Neuronal stem cell (in vitro differentiated cells): ENCODE data around the gene SLC13A4.
A peak's percentile ranks its signal among the peaks of the same experiment; 100 is the strongest.

Experiments used
- DNase-seq: peaks from one replicate; pipeline ENCODE4 v3.0.0-alpha.2; 2013; ENCODE audit warnings: low spot score
- H2AFZ ChIP-seq: one replicate; pipeline ENCODE4 v1.6.1; 2013; ENCODE audit warnings: mild to moderate bottlenecking, low read length, inconsistent platforms
- H2AK5ac ChIP-seq: 2 replicates; pipeline ENCODE4 v1.6.1; 2013; ENCODE audit warnings: low read depth, mild to moderate bottlenecking, inconsistent platforms, low read length, moderate library complexity, mixed read lengths
- H2BK120ac ChIP-seq: 2 replicates; pipeline ENCODE4 v1.6.1; 2013; ENCODE audit warnings: low read depth, mild to moderate bottlenecking, inconsistent platforms, low read length, moderate library complexity, mixed read lengths
- H2BK12ac ChIP-seq: one replicate; pipeline ENCODE4 v1.6.1; 2013; ENCODE audit warnings: low read length, inconsistent platforms
- H2BK15ac ChIP-seq: 2 replicates; pipeline ENCODE4 v1.6.1; 2013; ENCODE audit warnings: mild to moderate bottlenecking, low read length, inconsistent platforms, mixed read lengths
- H2BK5ac ChIP-seq: one replicate; pipeline ENCODE4 v1.6.1; 2013; ENCODE audit warnings: inconsistent platforms, mild to moderate bottlenecking, low read length, moderate library complexity
- H3K14ac ChIP-seq: one replicate; pipeline ENCODE4 v1.6.1; 2013; ENCODE audit warnings: low read length, inconsistent platforms
- H3K18ac ChIP-seq: 2 replicates; pipeline ENCODE4 v1.6.1; 2013; ENCODE audit warnings: low read length, inconsistent platforms
- H3K23ac ChIP-seq: 2 replicates; pipeline ENCODE4 v1.6.1; 2013; ENCODE audit warnings: low read depth, mild to moderate bottlenecking, mixed read lengths, low read length, inconsistent platforms; ENCODE audit not compliant: poor library complexity
- H3K27ac ChIP-seq: replicated peaks from 3 replicates; pipeline ENCODE4 v1.5.1; 2013; ENCODE audit warnings: low read length, inconsistent platforms
- H3K27me3 ChIP-seq, 3 experiments: 2 replicates each; pipeline ENCODE4 v1.6.1; 2013; ENCODE audit warnings: low read length in 3 of 3, mild to moderate bottlenecking in 2 of 3, inconsistent platforms in 1 of 3, low read depth in 1 of 3, mixed read lengths in 1 of 3, moderate library complexity in 1 of 3; ENCODE audit not compliant: control insufficient read depth in 3 of 3, insufficient read depth in 3 of 3
- H3K36me3 ChIP-seq, 2 donors: replicated peaks in 1 of 2; 2 replicates each; pipeline ENCODE4 v1.6.1; 2013; ENCODE audit warnings: low read length in 2 of 2; ENCODE audit not compliant: control insufficient read depth in 2 of 2, insufficient read depth in 2 of 2
- H3K4ac ChIP-seq: 2 replicates; pipeline ENCODE4 v1.6.1; 2013; ENCODE audit warnings: inconsistent platforms, mild to moderate bottlenecking, low read length, moderate library complexity
- H3K4me1 ChIP-seq, 2 donors: 1 replicate in 1 of 2; 2 replicates in 1 of 2; pipeline ENCODE4 v1.6.1; 2013; ENCODE audit warnings: low read length in 2 of 2, low read depth in 1 of 2; ENCODE audit not compliant: control insufficient read depth in 2 of 2, insufficient read depth in 1 of 2
- H3K4me2 ChIP-seq: one replicate; pipeline ENCODE4 v1.6.1; 2013; ENCODE audit warnings: mild to moderate bottlenecking, low read length, inconsistent platforms; ENCODE audit not compliant: insufficient read depth, poor library complexity, severe bottlenecking
- H3K4me3 ChIP-seq, 2 donors: 2 replicates each; pipeline ENCODE4 v1.5.1; 2013; ENCODE audit warnings: low read length in 2 of 2, mild to moderate bottlenecking in 2 of 2, inconsistent platforms in 1 of 2, moderate library complexity in 1 of 2
- H3K79me1 ChIP-seq: one replicate; pipeline ENCODE4 v1.6.1; 2013; ENCODE audit warnings: low read depth, mild to moderate bottlenecking, inconsistent platforms, low read length, moderate library complexity
- H3K9ac ChIP-seq: one replicate; pipeline ENCODE4 v1.6.1; 2013; ENCODE audit warnings: mild to moderate bottlenecking, low read depth, low read length, inconsistent platforms; ENCODE audit not compliant: poor library complexity
- H3K9me3 ChIP-seq, 2 donors: replicated peaks in 1 of 2; 2 replicates each; pipeline versions ENCODE3 to v1.6.1; 2013; ENCODE audit warnings: low read length in 2 of 2, mild to moderate bottlenecking in 2 of 2, inconsistent platforms in 1 of 2, low read depth in 1 of 2, mixed read lengths in 1 of 2, moderate library complexity in 1 of 2; ENCODE audit not compliant: control insufficient read depth in 2 of 2, insufficient read depth in 1 of 2
- H4K8ac ChIP-seq: one replicate; pipeline ENCODE4 v1.6.1; 2013; ENCODE audit warnings: low read depth, mild to moderate bottlenecking, inconsistent platforms, low read length, moderate library complexity
- H4K91ac ChIP-seq: one replicate; pipeline ENCODE4 v1.6.1; 2013; ENCODE audit warnings: low read length, low read depth, mild to moderate bottlenecking, inconsistent platforms; ENCODE audit not compliant: poor library complexity
- WGBS, 2 donors: extraction: QIAGEN DNeasy Blood & Tissue Kit; methylation state at CpG; one replicate each; pipeline ENCODE4 v1.1.7; 2013; ENCODE audit warnings: missing lambda C conversion rate in 2 of 2, mixed read lengths in 1 of 2; ENCODE audit not compliant: insufficient read length in 2 of 2, insufficient replicate concordance in 1 of 2; ENCODE audit errors: extremely low coverage in 2 of 2; 5-methylcytosine and 5-hydroxymethylcytosine counted together

SLC13A4 gene

DNA sequence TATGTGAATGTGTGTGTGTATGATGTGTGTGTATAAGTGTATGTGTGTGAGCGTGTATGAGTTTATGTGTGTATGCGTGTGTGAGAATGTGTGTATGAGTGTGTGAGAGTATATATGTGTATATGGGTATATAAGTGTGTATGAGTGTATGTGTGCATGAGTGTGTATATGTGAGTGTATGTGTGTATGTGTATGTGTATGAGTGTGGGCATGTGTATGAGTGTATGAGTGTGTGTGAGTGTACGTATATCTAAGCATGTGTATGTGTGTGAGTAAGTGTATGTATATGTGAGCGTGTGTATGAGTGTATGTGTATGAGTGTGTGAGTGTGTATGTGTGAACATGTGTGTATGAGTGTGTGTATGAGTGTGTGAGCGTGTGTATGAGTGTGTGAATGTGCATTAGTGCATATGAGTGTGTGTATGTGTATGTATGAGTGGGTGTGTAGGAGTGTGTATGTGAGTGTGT is 12.9 kb downstream of the SLC13A4 start:
- Histone ChIP-seq H3K27ac (no peak overlapping the region), H2BK15ac (no peak overlapping the region)
- 100% methylated on average over 3 of the region's 5 CpGs for WGBS, 2 donors

DNA sequence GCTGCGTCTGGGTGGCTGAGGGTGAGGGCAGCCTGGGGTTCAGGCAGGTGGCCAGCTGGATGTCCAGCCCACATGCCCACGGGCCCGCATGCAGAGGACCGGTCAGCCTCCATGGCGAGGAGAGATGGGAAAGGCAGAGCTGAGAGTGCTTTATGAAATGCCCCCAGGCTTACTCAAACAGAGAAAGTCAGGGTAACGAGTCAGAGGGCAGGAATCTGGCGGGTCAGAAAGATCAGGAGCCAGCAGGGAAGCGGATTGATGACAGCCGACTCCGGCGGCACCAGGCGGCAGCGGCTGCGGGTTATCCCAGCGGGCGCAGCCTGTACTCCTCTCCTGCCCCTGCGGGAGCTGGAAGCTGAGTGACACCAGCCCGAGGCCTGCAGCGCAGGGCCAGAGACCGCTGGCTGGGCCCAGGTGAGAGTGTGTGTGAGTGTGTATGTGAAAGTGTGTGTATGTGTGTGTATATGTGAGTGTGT is 13.4 kb downstream of the SLC13A4 start:
- Histone ChIP-seq H3K36me3 (no peaks in the 10 kb centered on the region), H3K79me1 (no peaks in the 10 kb centered on the region), H3K27me3 (no peaks in the 10 kb centered on the region), H2BK12ac (no peak overlapping the region), H2AK5ac (no peak overlapping the region), H2BK5ac (no peak overlapping the region), H3K27ac (no peak overlapping the region), H3K4ac (no peak overlapping the region), H3K18ac (peak overlapping the region; percentile 77), H3K23ac (no peak overlapping the region), H3K14ac (peak overlapping the region; percentile 17), H3K4me1 (peaks cover 12% of the 10 kb centered on the region in 2 donors), H2AFZ (peak overlapping the region; percentile 80), H4K8ac (no peak overlapping the region), H3K4me2 (no peak overlapping the region), H3K9me3 (no peaks in the 10 kb centered on the region), H4K91ac (no peak overlapping the region), H2BK120ac (no peak overlapping the region), H3K9ac (no peak overlapping the region), H3K4me3 (peak overlapping the region in 1 of 2 donors; percentile 10), H2BK15ac (peak overlapping the region; percentile 23)
- DNase-seq: peak; percentile 20
- no CpG with 5 or more reads among the region's 20 CpGs for WGBS, 2 donors

More for the DNA sequence above, 12.9 kb downstream of the SLC13A4 start:
- Histone ChIP-seq H3K9me3 (no peaks in the 10 kb centered on the region), H3K4me2 (no peak overlapping the region), H3K14ac (no peak overlapping the region), H4K8ac (no peak overlapping the region), H3K27me3 (no peaks in the 10 kb centered on the region), H2AK5ac (no peak overlapping the region), H3K4ac (no peak overlapping the region), H3K9ac (no peak overlapping the region), H3K36me3 (no peaks in the 10 kb centered on the region), H3K23ac (no peak overlapping the region), H3K4me1 (peaks cover 13 to 14% of the 10 kb centered on the region in 2 donors), H3K79me1 (no peaks in the 10 kb centered on the region), H2BK120ac (no peak overlapping the region), H3K18ac (no peak overlapping the region), H3K4me3 (no peak overlapping the region), H4K91ac (no peak overlapping the region), H2BK12ac (no peak overlapping the region), H2BK5ac (no peak overlapping the region), H2AFZ (no peak overlapping the region)
- DNase-seq: no peak

DNA sequence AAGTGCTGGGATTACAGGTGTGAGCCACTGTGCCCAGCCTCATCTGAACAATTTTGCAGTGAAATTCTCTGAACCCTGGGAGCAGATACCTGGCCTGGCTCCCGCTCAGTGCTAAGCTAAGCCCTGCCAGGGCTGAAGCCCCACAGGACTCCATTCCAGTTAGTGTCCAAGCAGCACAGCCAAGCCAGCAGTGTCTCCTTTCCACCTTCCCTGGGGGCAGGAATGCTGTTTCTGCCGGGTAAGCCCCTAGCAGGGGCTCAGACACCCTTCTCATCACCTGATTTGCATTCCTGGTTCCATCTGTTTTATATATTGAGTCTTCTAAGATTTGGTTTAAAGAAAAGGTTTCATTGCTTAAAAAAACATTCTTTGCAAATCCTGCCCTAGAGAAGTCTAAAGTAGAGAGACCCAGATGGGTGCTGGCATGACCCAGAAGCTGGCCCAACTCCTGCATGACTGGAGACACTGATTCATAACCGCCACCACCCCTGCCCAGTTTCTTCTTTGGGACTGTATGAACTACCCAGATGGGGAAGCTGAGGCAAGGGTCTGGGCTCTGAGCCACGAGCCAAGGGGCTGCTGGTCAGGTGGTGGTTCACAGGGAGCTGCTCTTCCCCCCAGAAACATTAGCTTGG is 14.0 kb downstream of the SLC13A4 start:
- no peaks in the 10 kb centered on the region for H3K36me3 ChIP-seq
- H3K9me3 ChIP-seq: no peaks in the 10 kb centered on the region
- peaks cover 9% of the 10 kb centered on the region in 2 donors for H3K4me1 ChIP-seq
- H3K4me3 ChIP-seq: no peak overlapping the region
- no peak overlapping the region for H4K8ac ChIP-seq
- no peak overlapping the region for H2BK12ac ChIP-seq
- H2BK5ac ChIP-seq: no peak overlapping the region
- H3K9ac ChIP-seq: no peak overlapping the region
- peak overlapping the region; percentile 17 for H3K14ac ChIP-seq
- H3K18ac ChIP-seq: peak overlapping the region; percentile 77
- no peak overlapping the region for H4K91ac ChIP-seq
- H3K4me2 ChIP-seq: no peak overlapping the region
- no peak overlapping the region for H3K4ac ChIP-seq
- H3K27me3 ChIP-seq: no peaks in the 10 kb centered on the region
- no peak for DNase-seq
- H2AK5ac ChIP-seq: no peak overlapping the region
- peak overlapping the region; percentile 23 for H2BK15ac ChIP-seq
- no CpG with 5 or more reads among the region's 4 CpGs for WGBS, 2 donors
- peak overlapping the region; percentile 80 for H2AFZ ChIP-seq
- no peak overlapping the region for H3K23ac ChIP-seq
- no peaks in the 10 kb centered on the region for H3K79me1 ChIP-seq
- H2BK120ac ChIP-seq: no peak overlapping the region
- H3K27ac ChIP-seq: no peak overlapping the region

DNA sequence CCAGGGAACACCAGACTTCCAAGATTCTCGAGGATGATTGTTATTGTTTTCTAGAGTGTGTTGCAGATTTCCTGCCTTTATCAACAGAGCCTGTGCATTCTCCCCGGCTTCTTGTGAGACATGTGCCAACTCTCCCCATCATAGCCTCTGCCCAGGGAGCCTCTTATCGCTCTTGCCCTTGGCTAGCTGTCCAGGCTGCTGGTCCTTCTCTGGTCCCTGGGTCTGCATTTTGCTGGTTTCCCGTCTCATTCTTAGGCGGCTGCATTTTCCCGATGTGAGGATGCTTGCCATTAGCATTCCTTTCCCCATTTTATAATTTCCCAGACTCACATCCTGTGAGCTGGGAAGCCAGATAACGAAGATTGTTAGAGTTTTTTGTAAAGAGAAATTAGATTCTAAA is 15.2 kb downstream of the SLC13A4 start:
- H3K4me3 ChIP-seq: no peak overlapping the region
- no peak overlapping the region for H3K14ac ChIP-seq
- H2BK5ac ChIP-seq: no peak overlapping the region
- no peak overlapping the region for H3K4me2 ChIP-seq
- no peaks in the 10 kb centered on the region for H3K36me3 ChIP-seq
- no peak overlapping the region for H3K4ac ChIP-seq
- H2AFZ ChIP-seq: no peak overlapping the region
- H3K4me1 ChIP-seq: peaks cover 4 to 5% of the 10 kb centered on the region in 2 donors
- no peak for DNase-seq
- no peak overlapping the region for H2AK5ac ChIP-seq
- H2BK15ac ChIP-seq: no peak overlapping the region
- H4K91ac ChIP-seq: no peak overlapping the region
- H3K9me3 ChIP-seq: no peaks in the 10 kb centered on the region
- H3K27me3 ChIP-seq: no peaks in the 10 kb centered on the region
- H2BK12ac ChIP-seq: no peak overlapping the region
- no peak overlapping the region for H3K23ac ChIP-seq
- no peak overlapping the region for H3K9ac ChIP-seq
- no peak overlapping the region for H3K18ac ChIP-seq
- no CpG with 5 or more reads among the region's 7 CpGs for WGBS, 2 donors
- H3K27ac ChIP-seq: no peak overlapping the region
- H3K79me1 ChIP-seq: no peaks in the 10 kb centered on the region
- H2BK120ac ChIP-seq: no peak overlapping the region
- no peak overlapping the region for H4K8ac ChIP-seq
